Left ventricle myocardium inferior (tissue), 1 donor: ENCODE measurements around the gene USP12. TPM values are rescaled to one million over a fixed set of nuclear protein-coding genes. Genes with fewer than 3 reads are reported as not detected.

ENCODE experiments used
- DNase-seq: peaks from one replicate; pipeline ENCODE4 v3.0.0-alpha.2; 2020
- H3K27ac ChIP-seq: fragments of 200-600 bp; replicated peaks from 2 replicates; pipeline ENCODE4 v1.8.0; 2021
- H3K27me3 ChIP-seq: fragments of 200-600 bp; 2 replicates; pipeline ENCODE4 v1.8.0; 2021; ENCODE audit warnings: low read depth
- H3K36me3 ChIP-seq: fragments of 200-600 bp; 2 replicates; pipeline ENCODE4 v1.8.0; 2021
- H3K4me1 ChIP-seq: fragments of 200-600 bp; 2 replicates; pipeline ENCODE4 v1.8.0; 2021
- H3K4me3 ChIP-seq: fragments of 200-600 bp; 2 replicates; pipeline ENCODE4 v1.8.0; 2021; ENCODE audit warnings: mild to moderate bottlenecking, moderate library complexity
- H3K9me3 ChIP-seq: fragments of 200-600 bp; replicated peaks from 2 replicates; pipeline ENCODE4 v1.8.0; 2021
- intact Hi-C: fragments of 100-400 bp; cut with micrococcal nuclease; formaldehyde crosslinking; loops from one replicate; pipeline ENCODE4 v1.11.0; 2022
- total RNA-seq: library from RNA; stranded (reverse); fragmentation: NEBNext Ultra II Directional; extraction: Animal tissue kit (Norgen Biotek cat#: 25700); gene quantifications from one replicate; pipeline ENCODE4 v1.2.1, GENCODE V29; 2021
- TF ChIP-seq, protein P1 (sequence below): fragments of 200-600 bp; IDR thresholded peaks from 2 replicates; pipeline ENCODE4 v1.8.0; 2021; ENCODE audit warnings: antibody characterized with exemption, mild to moderate bottlenecking, borderline replicate concordance
- donor health status: DM: no; HTN: yes; CAD: no; lungs with severe emphysema.

The USP12 gene
- total RNA-seq, 1 donor from 2014 or later = 16.8 TPM

DNA sequence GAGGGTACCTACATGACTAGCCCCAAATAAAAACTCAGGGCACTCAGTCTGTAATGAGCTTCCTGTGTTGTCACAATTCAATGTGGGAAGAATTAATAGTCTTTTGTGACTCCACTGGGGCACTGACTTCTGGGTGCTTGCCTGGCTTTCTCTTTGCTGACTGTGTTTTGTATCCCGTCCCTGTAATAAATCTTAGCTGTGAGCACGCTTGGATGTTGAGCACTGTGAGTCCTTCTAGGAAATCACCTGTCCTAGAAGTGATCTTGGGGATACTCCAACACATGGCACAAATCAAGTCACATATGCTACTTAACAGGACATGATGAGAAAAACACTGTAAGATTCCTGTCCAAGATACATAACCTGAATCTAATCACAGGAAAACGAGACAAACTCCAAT, 83.0 kb downstream of the USP12 start:
- Histone ChIP-seq H3K36me3 (peaks cover 29% of the 10 kb centered on the region), H3K4me1 (no peaks in the 10 kb centered on the region)

DNA sequence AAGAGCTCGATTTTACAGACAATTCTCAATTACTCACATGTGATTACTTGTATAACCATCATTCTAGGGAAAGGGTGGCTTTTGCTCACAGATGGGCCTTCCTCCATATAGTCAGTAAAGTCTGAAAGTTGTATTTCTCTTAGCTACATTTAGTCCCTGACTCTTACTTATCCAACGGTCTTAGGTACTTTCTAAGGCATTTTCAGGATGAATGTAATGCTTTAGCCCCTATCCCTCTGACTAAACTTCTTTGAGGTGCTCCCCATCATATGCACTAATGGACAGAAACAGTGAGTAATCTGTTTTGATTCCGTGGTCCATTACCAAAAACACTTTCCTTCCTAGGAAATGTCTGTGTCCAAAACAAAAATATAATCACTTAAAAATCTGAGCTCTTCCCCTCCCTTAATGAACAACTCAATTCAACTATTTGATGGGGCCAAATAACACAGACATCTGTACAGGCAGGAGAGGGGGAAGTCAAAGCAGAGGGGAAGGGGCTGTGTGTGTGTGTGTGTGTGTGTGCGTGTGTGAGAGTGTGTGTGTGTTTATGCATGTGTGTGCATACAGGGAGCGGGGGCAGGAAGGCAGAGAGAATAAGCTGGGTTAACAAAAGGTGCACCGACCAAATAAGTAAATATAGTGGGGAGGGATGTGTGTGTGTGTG, 84.9 kb downstream of the USP12 start:
- peaks cover 32% of the 10 kb centered on the region for H3K36me3 ChIP-seq
- no peaks in the 10 kb centered on the region for H3K27me3 ChIP-seq
- H3K4me1 ChIP-seq = no peaks in the 10 kb centered on the region
- no peak overlapping the region for H3K4me3 ChIP-seq
- no peak for DNase-seq
- no peaks in the 10 kb centered on the region for H3K9me3 ChIP-seq
- intact Hi-C loops = no loop called here
- H3K27ac ChIP-seq = no peak overlapping the region
- TF ChIP-seq, protein P1, sequence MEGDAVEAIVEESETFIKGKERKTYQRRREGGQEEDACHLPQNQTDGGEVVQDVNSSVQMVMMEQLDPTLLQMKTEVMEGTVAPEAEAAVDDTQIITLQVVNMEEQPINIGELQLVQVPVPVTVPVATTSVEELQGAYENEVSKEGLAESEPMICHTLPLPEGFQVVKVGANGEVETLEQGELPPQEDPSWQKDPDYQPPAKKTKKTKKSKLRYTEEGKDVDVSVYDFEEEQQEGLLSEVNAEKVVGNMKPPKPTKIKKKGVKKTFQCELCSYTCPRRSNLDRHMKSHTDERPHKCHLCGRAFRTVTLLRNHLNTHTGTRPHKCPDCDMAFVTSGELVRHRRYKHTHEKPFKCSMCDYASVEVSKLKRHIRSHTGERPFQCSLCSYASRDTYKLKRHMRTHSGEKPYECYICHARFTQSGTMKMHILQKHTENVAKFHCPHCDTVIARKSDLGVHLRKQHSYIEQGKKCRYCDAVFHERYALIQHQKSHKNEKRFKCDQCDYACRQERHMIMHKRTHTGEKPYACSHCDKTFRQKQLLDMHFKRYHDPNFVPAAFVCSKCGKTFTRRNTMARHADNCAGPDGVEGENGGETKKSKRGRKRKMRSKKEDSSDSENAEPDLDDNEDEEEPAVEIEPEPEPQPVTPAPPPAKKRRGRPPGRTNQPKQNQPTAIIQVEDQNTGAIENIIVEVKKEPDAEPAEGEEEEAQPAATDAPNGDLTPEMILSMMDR = no peak

More for the DNA sequence above, 83.0 kb downstream of the USP12 start:
- no peak for DNase-seq
- H3K27me3 ChIP-seq = no peaks in the 10 kb centered on the region
- TF ChIP-seq, protein P1 = no peak
- no peak overlapping the region for H3K27ac ChIP-seq
- intact Hi-C loops = no loop called here
- no peak overlapping the region for H3K4me3 ChIP-seq
- no peaks in the 10 kb centered on the region for H3K9me3 ChIP-seq

DNA sequence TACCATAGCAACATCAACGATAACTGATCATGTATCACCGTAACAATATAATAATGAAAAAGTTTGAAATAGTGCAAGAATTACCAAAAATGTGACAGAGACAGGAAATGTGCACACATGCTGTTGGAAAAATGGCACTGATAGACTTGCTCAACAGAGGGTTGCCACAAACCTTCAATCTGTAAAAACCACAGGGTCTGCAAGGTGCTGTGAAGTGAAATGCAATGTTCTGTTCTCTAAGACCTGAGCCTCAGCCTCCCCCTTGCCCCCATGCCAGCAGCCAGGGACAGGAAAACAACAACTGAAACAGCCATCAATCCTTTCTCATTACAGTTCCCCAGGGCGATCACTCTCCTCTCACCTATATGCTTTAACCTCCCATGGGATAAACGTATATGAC, 88.4 kb downstream of the USP12 start:
- Histone ChIP-seq H3K36me3 (peaks cover 34% of the 10 kb centered on the region), H3K4me3 (no peak overlapping the region), H3K27ac (no peak overlapping the region), H3K9me3 (no peaks in the 10 kb centered on the region), H3K27me3 (no peaks in the 10 kb centered on the region), H3K4me1 (peaks cover 2% of the 10 kb centered on the region)
- intact Hi-C loops = no loop called here
- no peak for DNase-seq
- TF ChIP-seq, protein P1 = no peak

DNA sequence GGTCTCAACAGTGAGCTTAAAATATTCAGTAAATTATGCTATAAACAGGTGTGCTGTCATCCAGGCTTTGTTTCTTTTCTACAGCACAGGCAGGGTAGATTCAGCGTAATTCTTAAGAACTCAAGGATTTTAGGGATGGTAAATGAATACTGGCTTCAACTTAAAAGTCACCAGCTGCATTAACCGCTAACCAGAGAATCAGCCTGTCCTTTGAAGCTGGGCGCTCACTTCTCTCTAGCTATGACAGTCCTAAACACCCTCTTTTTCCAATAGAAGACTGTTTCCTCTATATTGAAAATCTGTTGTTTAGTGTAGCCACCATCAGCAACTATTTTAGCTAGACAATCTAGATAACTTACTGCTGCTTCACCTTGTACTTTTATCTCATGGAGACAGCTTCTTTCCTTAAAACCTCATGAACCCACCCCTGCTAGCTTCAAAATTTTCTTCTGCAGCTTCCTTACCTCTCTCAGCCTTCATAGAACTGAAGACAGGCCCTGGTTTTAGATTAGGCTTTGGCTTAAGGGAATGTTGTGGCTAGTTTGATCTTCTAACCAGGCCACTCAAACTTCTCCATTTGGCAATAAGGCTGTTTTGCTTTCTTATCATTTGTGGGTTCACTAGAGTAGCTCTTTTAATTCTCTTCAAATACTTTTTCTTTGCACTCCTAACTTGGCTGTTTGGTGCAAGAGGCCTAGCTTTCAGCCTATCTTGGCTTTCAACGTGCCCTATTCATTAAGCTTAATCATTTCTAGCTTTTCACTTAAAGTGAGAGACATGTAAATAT, 89.5 kb downstream of the USP12 start:
- H3K4me1 ChIP-seq = peaks cover 13% of the 10 kb centered on the region
- intact Hi-C loops = no loop called here
- no peaks in the 10 kb centered on the region for H3K27me3 ChIP-seq
- TF ChIP-seq, protein P1 = no peak
- no peak overlapping the region for H3K4me3 ChIP-seq
- DNase-seq = no peak
- H3K27ac ChIP-seq = no peak overlapping the region
- no peaks in the 10 kb centered on the region for H3K9me3 ChIP-seq
- peaks cover 26% of the 10 kb centered on the region for H3K36me3 ChIP-seq

DNA sequence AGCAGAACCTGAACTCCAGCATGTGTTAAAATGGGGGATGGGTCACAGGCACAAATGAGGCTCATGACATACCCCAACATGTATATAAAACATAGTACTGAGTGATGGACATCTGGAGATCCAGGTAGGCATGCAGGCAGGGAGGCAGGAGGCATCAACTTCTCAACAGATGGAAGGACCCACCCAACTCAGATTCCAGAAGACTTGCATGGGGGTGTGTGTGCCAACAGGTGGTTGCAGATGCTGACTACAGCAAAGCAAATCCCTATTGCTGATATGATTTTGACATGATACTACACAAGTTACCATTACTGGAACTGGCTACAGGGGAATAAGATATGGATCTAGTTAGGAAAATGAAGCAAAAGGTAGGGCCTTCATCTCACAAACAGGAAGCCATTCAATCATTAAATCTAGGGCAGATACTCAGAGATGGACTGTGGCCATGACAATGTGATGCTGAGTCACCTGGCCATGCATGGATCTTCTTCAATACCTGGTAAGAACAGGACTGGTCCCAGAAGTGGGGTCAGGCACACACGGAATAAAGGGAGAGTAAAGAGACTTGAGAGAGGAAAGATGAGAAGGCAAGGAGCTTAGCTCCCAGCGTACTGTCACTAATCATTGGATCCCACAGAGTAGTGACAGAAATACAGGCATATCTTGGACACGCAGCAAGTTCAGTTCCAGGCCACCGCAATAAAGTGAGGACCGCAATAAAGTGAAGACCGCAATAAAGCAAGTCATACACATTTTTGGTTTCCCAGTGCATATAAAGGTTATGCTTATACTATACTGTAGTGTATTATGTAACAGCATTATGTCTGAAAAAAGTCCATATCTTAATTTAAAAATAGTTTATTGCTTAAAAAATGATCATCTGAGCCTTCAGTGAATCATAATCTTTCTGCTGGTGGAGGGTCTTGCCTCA, 91.3 kb downstream of the USP12 start:
- peaks cover 20% of the 10 kb centered on the region for H3K36me3 ChIP-seq
- intact Hi-C loops = no loop called here
- peaks cover 25% of the 10 kb centered on the region for H3K4me1 ChIP-seq
- DNase-seq = no peak
- H3K9me3 ChIP-seq = no peaks in the 10 kb centered on the region
- H3K27ac ChIP-seq = no peak overlapping the region
- H3K4me3 ChIP-seq = no peak overlapping the region
- TF ChIP-seq, protein P1 = no peak
- H3K27me3 ChIP-seq = no peaks in the 10 kb centered on the region
